ENCODE data around the gene CD19. TPM values are rescaled to one million over a fixed set of nuclear protein-coding genes. Genes with fewer than 3 reads are reported as not detected.
A peak's percentile ranks its signal among the peaks of the same experiment; 100 is the strongest.
"Not testable (repeated sequence)": the region's sequence is repeated elsewhere in the genome, so short reads cannot be mapped to it uniquely, and the experiment has no call there.

The CD19 gene
- total RNA-seq, 1 donor from 2014 or later, result not detected

DNA sequence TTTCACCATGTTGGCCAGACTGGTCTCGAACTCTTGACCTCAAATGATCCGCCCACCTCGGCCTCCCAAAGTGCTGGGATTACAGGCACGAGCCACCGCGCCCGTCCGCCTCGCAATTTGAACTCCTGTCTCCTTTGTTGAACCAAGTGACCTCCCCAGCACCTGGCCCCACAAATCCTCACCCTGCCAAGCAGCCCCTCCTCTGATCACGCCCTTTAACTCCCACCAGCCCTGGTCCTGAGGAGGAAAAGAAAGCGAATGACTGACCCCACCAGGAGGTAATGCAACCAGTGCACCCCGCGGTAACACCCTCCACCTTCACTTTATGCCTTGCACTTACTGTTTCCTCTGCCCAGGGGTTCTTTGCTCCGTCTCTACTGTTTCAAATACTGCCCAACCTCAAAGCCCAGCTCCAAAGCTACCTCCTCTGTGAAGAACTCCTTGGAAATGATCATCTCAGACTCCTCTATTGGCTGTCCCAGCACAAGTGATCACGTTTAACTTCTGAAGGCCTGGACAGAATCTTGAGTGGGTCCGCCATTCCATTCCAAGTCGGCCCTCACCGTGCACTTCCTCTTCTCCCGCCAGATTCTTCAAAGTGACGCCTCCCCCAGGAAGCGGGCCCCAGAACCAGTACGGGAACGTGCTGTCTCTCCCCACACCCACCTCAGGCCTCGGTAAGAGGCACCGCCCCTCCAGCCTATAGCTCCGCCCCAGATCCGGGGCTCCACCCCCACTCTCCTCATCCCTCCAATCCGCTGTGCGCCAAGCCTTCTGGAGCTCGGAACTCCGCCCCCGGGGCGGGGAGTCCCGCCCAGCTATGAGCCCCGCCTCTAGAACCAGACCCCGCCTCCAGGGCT lies 4.4 kb downstream of the CD19 start:
- DNase-seq (ENCODE audit: extremely low read depth, low read depth, low spot score), result peak; percentile 27

DNA sequence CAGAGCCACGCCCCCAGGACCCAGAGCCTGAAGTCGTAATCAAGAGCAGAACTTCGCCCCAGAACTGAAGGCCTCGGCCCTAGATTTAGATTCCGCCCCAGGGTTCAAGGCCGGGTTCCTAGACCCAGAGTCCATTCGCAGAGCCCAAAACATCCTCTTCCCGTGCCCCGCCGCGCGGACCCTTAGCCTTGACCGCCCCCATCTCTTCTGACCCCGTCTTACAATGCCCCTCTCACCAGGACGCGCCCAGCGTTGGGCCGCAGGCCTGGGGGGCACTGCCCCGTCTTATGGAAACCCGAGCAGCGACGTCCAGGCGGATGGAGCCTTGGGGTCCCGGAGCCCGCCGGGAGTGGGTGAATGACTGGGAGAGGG lies 5.0 kb downstream of the CD19 start:
- DNase-seq (ENCODE audit: extremely low read depth, low read depth, low spot score), result no peak

DNA sequence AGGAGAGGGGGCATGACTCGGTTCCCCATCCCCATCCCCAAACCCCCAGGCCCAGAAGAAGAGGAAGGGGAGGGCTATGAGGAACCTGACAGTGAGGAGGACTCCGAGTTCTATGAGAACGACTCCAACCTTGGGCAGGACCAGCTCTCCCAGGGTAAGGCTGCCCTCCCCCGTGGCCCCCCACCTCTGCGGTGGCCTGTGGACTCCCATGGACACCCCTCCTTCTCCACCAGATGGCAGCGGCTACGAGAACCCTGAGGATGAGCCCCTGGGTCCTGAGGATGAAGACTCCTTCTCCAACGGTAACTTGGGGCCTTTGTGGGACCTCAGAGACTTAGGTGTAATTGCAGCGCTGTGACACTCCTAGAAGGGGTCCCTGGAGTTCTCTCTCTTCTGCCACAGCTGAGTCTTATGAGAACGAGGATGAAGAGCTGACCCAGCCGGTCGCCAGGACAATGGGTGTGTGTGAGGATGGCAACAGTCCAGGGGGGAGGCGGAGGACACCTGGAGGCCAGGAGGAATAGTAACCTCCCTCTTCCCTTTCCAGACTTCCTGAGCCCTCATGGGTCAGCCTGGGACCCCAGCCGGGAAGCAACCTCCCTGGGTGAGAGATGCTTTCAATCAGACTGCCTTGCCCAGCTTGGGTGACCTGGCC lies 5.6 kb downstream of the CD19 start:
- no peak for DNase-seq (ENCODE audit: extremely low read depth, low read depth, low spot score)

DNA sequence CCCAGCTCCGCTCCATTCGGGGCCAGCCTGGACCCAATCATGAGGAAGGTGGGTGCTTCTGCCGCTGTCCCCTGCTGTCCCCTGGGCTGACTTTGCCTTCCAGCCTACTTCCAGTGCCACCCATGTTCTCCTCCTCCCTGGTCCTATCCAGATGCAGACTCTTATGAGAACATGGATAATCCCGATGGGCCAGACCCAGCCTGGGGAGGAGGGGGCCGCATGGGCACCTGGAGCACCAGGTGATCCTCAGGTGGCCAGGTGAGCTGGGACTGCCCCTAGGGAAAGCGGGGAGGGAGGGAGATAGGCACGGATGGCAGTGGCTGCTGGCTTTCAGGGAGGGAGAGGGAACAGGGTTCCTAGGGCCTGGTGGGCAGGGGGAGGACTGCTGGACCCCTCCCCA lies 7.0 kb downstream of the CD19 start:
- DNase-seq (ENCODE audit: extremely low read depth, low read depth, low spot score), result no peak

DNA sequence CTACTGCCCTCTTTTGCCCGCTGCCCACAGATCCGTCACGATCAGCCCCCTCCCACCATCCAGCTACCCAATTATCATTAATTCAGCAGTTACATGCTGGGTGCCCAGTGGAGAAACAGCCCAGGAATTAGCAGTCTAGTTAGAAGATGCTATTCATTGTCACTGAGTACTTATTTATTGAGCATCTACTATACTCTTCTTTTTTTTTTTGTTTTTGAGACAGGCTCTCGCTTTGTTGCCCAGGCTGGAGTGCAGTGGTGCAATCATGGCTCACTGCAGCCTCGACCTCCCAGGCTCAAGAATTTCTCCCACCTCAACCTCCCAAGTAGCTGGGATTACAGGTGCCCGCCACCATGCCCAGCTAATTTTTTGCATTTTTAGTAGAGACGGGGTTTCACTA lies 8.1 kb downstream of the CD19 start:
- DNase-seq (ENCODE audit: extremely low read depth, low read depth, low spot score), result not testable (repeated sequence)

DNA sequence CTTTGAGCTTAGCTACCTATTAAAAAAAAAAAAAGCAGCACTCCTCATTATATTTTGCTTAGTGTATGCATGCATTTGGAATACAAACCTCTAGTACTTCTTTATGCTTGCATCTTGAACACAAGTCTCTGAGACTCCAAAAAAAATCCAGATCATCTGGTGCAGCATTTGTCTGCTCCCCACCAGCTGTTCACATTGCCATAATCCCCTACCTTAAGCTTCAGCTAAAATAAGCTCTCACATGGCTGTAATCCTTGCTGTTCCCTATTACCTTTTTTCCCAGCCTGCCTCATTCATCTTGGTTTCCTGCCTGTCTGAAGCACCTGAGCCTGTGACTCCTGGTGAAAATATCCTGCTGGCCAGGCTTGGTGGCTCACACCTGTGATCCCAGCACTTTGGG lies 11.5 kb downstream of the CD19 start:
- no peak for DNase-seq (ENCODE audit: extremely low read depth, low read depth, low spot score)

DNA sequence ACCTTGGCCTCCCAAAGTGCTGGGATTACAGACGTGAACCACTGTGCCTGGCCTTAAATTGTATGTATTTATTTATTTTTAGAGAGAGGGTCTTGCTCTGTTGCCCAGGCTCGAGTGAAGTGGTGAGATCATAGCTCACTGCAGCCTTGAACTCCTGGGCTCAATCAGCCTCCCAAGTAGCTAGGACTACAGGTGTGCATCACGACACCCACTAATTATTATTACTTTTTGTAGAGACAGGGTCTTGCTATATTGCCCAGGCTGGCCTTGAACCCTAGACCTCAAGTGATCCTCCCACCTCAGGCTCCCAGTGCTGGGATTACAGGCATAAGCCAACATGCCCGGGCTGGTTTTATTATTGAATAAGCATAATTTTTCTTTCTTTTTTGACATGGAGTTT lies 14.9 kb downstream of the CD19 start:
- DNase-seq (ENCODE audit: extremely low read depth, low read depth, low spot score), result no peak

DNA sequence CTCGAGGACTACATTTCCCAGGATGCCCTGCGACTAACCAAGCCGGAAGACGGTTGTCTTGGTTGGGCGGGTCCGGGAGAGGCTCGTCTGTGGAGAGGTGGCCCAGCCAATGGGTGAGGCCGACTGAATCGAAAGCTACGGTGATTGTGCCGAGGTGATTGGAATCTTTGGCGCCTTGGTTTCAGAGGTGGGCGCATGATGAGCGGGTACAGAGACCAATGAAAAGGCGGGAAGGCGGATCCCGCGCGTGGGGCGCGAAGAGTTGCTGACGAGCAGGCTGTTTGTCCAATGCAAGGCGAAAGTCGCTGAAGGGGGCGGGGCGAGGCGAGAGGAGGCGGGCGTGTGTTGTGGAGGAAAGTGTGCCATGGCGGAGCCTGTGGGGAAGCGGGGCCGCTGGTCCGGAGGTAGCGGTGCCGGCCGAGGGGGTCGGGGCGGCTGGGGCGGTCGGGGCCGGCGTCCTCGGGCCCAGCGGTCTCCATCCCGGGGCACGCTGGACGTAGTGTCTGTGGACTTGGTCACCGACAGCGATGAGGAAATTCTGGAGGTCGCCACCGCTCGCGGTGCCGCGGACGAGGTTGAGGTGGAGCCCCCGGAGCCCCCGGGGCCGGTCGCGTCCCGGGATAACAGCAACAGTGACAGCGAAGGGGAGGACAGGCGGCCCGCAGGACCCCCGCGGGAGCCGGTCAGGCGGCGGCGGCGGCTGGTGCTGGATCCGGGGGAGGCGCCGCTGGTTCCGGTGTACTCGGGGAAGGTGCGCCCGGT lies 19.1 kb downstream of the CD19 start, which contains the start of gene NFATC2IP:
NFATC2IP (plus strand) TSS at position 290 of the 762 bp plus-strand sequence; CDS start at position 365, 75 bp downstream.
- peak; percentile 99 for DNase-seq (ENCODE audit: extremely low read depth, low read depth, low spot score)

DNA sequence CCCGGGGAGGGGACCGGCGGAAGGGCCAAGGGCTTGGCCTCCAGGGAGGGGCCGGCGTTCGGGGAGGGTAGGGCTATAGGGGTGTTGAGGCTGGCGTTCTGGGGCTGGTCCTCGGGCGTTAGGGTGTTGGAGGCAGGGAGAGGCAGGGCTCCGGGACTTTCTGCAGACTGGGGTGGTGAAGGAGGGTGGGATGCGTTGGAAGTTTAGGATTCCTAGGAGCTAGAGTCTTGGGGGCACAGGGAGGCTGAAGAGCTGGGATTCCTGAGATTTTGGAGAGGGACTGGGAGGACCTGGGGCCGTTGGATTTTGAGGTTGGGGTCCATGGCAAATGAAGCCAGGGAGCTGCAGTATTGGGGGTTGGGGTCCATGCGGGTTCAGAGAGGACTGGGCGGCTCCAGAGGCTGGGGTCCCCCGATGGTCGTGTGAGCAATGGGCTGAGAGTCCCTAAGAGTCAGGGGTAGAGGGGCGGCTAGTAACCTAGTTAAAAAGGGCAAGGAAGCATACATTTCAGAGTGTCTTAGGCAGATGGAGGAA lies 19.7 kb downstream of the CD19 start:
- DNase-seq (ENCODE audit: extremely low read depth, low read depth, low spot score), result no peak

DNA sequence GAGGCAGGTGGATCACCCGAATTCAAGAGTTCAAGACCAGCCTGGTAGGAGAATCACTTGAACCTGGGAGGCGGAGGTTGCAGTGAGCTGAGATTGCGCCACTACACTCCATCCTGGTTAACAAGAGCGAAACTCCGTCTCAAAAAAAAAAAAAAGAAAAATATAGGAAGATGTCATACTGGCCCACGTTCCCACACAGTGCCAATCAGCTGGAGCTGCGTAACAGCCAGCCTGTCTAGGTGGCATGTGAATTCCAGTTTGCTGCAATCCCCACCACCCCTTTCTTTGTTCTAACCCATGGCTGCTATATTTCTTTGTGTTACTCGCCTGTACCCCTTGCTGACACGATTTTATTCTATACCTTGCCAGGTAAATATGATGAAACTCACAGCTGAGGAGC lies 26.4 kb downstream of the CD19 start:
- DNase-seq (ENCODE audit: extremely low read depth, low read depth, low spot score), result no peak

DNA sequence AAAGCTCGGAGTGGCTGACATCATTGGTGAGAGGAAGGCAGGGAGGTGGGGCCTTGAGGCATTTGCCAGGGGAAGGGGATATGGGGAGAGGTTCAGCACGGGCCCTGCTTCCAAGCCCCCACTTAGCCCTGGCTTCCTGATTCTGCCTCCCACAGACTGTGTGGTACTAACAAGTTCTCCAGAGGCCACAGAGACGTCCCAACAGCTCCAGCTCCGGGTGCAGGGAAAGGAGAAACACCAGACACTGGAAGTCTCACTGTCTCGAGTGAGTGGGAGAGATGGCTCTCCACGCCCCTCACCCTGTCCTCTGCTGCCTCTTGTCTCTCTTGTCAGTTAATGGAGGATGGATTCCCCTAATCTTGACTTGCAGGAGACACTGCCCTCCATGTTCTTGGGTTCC lies 27.1 kb downstream of the CD19 start:
- DNase-seq (ENCODE audit: extremely low read depth, low read depth, low spot score), result no peak

DNA sequence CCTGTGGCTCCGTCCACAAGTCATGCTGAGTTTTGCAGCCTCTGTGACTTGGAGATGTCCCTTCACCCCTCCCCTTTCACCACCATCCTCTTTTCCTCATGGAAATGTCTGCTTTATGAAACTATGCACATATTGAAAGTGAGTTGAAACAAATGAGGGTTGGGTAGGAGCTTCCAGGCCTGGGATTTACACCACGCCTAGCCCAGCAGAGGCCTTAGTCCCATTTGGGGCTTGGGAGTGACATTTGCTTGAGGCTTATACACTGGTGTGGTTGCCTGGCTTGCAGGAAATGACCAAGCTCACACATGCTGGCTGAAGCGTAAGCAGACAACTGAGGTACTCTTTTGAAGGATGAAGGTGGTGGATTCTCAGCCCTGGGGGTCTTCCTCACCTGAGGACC lies 32.3 kb downstream of the CD19 start:
- DNase-seq (ENCODE audit: extremely low read depth, low read depth, low spot score), result no peak

DNA sequence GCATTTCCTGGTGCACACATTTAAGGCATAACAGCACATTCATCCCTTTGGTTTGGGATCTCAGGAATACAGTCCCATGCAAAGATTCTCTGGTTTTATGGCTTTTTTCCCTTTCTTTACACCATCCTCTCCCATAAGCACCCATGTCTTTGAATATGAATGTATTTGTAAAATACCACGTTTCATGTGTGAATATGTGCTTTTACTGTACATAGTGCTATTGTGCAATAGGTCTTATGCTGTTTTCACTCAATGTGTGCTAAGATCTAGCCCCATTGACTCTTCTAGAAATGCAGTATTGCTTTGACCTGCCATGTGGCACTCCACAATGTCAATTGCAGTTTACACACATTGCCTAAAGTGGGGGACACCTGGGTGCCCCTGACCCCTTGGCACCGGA lies 32.7 kb downstream of the CD19 start:
- DNase-seq (ENCODE audit: extremely low read depth, low read depth, low spot score), result no peak

DNA sequence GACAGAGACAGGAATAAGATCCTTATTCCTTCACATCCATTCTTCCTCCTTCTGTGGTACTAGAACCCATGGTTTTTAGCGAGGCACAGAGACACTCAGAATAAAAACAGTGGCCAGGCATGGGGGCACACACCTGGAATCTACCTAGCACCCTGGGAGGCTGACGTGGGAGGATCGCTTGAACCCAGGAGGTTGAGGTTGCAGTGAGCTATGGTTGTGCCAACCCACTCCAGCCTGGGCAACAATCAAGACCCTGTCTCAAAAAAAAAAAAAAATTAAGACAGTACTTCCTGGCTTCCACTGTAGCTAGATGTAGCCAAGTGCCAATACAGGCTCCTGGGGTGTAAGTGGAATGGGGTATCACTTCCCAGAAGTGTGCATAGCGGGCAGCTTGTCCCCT lies 35.4 kb downstream of the CD19 start:
- DNase-seq (ENCODE audit: extremely low read depth, low read depth, low spot score), result no peak

DNA sequence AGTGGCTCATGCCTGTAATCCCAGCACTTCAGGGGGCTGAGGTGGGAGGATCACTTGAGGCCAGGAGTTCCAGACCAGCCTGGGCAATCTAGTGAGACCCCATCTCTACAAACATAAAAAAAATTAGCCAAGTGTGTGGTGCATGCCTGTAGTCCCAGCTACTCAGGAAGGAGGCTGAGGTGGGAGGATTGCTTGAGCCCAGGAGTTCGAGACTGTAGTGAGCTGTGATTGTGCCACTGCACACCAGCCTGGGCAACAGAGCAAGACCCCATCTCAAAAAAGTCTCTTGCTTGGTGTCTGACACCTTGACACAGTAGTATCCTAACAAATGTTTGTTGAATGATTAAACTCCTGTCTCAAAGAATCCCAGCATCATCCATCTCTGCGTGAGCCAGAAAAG lies 37.9 kb downstream of the CD19 start:
- not testable (repeated sequence) for DNase-seq (ENCODE audit: extremely low read depth, low read depth, low spot score)

DNA sequence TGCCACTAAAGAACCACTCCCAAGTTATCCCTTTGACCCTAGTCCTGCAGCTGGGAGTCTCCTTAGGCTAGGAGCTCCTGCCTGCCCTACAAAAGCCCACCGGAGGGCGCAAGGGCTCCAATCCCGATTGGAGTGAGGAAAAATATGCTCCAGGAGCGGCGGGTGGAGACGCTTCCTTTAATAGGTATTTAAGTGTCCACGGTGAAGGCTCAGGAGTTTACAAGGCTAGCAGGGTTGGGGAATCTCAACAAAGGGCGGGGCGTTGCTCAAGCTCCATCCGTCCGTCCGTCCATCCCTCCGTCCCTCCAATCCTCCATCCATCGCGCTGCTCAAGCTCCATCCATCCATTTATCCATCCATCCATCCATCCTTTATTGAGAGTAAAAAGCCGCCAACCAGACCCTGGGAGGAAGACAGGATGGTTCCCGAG lies 42.3 kb downstream of the CD19 start:
- peak; percentile 16 for DNase-seq (ENCODE audit: extremely low read depth, low read depth, low spot score)

DNA sequence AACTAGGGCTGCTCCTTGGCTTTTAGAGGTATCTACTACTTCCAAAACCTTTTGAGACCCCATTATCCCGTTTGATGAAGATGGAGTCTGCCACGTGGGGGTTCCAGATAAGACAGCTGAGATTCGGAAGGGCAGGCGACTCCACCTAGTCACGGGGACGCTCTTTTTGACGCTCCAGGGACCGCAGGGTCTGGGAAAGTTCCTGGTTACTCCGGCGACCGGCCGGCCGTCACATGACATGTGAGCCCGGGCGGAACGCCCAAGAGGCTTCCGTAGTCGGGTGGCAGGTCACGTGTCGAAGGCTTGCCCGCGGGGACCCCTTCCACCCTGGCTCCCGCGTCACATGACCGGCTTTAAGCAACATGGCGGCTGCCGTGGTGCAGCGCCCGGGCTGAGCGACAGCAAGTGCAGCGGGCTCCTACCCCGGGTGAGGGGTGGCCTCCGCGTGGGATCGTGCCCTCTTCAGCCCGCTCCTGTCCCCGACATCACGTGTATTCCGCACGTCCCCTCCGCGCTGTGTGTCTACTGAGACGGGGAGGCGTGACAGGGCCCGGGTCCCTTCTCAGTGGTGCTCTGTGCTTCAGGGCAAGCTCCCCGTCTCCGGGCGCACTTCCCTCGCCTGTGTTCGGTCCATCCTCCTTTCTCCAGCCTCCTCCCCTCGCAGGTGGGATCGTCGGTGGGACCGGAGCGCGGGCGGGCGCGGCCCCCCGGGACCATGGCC lies 42.8 kb downstream of the CD19 start, which contains the start of gene SPNS1:
SPNS1 (plus strand) TSS at position 342 of the 721 bp plus-strand sequence; CDS start at position 716, 374 bp downstream.
- DNase-seq (ENCODE audit: extremely low read depth, low read depth, low spot score), result peak; percentile 71

DNA sequence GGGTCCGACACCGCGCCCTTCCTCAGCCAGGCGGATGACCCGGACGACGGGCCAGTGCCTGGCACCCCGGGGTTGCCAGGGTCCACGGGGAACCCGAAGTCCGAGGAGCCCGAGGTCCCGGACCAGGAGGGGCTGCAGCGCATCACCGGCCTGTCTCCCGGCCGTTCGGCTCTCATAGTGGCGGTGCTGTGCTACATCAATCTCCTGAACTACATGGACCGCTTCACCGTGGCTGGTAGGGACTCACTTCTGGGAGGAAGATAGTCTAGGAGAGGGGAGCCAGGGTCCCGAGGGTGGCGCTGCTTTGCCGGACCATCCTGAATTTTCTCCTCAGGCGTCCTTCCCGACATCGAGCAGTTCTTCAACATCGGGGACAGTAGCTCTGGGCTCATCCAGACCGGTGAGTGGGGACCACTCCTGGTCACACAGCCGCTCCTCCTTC lies 43.4 kb downstream of the CD19 start:
- DNase-seq (ENCODE audit: extremely low read depth, low read depth, low spot score), result no peak

DNA sequence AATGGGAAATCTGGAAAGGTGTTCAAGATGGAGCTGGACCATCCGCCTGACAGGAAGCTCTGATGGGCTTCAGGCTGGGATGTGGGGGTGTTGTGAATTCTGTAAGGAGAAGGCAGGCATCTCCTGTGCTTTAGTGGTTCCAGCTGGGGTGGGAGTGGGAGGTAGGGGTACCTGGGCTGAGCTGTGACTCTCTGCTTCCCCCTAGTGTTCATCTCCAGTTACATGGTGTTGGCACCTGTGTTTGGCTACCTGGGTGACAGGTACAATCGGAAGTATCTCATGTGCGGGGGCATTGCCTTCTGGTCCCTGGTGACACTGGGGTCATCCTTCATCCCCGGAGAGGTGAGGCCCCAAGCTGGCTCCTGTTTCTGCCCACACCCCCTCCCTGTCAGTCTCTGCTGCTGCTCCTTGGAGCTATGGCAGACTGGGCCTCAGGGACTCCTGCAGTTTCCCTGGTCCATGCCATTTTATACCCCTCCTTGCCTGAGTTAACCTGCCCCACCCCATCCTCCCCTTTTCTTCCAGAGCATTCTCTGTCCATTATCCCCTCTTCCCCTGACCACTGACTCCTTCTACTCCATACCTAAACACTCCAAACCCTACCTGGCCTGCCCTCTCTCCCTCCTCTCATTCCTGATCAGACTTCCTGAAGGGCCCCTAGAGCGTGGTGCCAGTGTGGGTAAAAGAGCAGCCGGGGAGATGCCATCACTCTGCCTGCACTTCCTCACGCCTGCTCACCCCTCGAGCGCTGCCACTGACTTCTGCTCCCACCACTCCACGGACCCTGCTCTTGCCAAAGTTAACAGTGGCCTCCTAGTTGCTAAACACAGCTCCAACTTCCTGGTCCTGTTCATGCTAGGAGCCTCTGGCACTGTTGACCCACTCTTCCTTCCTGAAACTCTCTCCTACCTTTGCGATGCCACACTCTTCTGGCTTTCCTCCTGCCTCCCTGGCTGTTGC lies 46.2 kb downstream of the CD19 start:
- no peak for DNase-seq (ENCODE audit: extremely low read depth, low read depth, low spot score)

All from glomerular endothelial cell (primary cell).